ENCODE measurements around the gene XIAP.
A peak's percentile ranks its signal among the peaks of the same experiment; 100 is the strongest.
"Not testable (repeated sequence)": the region's sequence is repeated elsewhere in the genome, so short reads cannot be mapped to it uniquely, and the experiment has no call there.

Gene XIAP

GRCh38 chrX:123876177-123876576 lies 16.3 kb downstream of the XIAP start:
- DNase-seq (ENCODE audit: low spot score): no peak

- DNase-seq (ENCODE audit: low spot score): no peak
Measured at GRCh38 chrX:123876844-123877243, 17.0 kb downstream of the XIAP start.

- peak; percentile 34 for DNase-seq (ENCODE audit: low spot score)
Measured at GRCh38 chrX:123878252-123878721, 18.4 kb downstream of the XIAP start.

GRCh38 chrX:123881330-123881729 lies 21.5 kb downstream of the XIAP start:
- no peak for DNase-seq (ENCODE audit: low spot score)

GRCh38 chrX:123882391-123882790 lies 22.5 kb downstream of the XIAP start:
- DNase-seq (ENCODE audit: low spot score): no peak

GRCh38 chrX:123884809-123885408 lies 25.1 kb downstream of the XIAP start:
- peak; percentile 49 for DNase-seq (ENCODE audit: low spot score)

GRCh38 chrX:123899701-123900100 lies 39.8 kb downstream of the XIAP start:
- DNase-seq (ENCODE audit: low spot score): no peak

- not testable (repeated sequence) for DNase-seq (ENCODE audit: low spot score)
Measured at GRCh38 chrX:123903261-123903660, 43.4 kb downstream of the XIAP start.

GRCh38 chrX:123905332-123905731 lies 45.5 kb downstream of the XIAP start:
- no peak for DNase-seq (ENCODE audit: low spot score)

GRCh38 chrX:123906557-123907316 lies 46.9 kb downstream of the XIAP start:
- no peak for DNase-seq (ENCODE audit: low spot score)

GRCh38 chrX:123909523-123909922 lies 49.7 kb downstream of the XIAP start:
- DNase-seq (ENCODE audit: low spot score): no peak

- no peak for DNase-seq (ENCODE audit: low spot score)
Measured at GRCh38 chrX:123917069-123917468, 57.2 kb downstream of the XIAP start.

- DNase-seq (ENCODE audit: low spot score): no peak
Measured at GRCh38 chrX:123918106-123918721, 58.4 kb downstream of the XIAP start.

GRCh38 chrX:123920105-123920785 lies 60.4 kb downstream of the XIAP start:
- peak; percentile 18 for DNase-seq (ENCODE audit: low spot score)

GRCh38 chrX:123923211-123923610 lies 63.4 kb downstream of the XIAP start:
- no peak for DNase-seq (ENCODE audit: low spot score)

GRCh38 chrX:123924186-123924585 lies 64.3 kb downstream of the XIAP start:
- no peak for DNase-seq (ENCODE audit: low spot score)

- no peak for DNase-seq (ENCODE audit: low spot score)
Measured at GRCh38 chrX:123927845-123928244, 68.0 kb downstream of the XIAP start.

- not testable (repeated sequence) for DNase-seq (ENCODE audit: low spot score)
Measured at GRCh38 chrX:123932055-123932454, 72.2 kb downstream of the XIAP start.

GRCh38 chrX:123943074-123943473 lies 83.2 kb downstream of the XIAP start:
- DNase-seq (ENCODE audit: low spot score): no peak

GRCh38 chrX:123943488-123943887 lies 83.6 kb downstream of the XIAP start:
- DNase-seq (ENCODE audit: low spot score): no peak

GRCh38 chrX:123949846-123950245 lies 90.0 kb downstream of the XIAP start:
- no peak for DNase-seq (ENCODE audit: low spot score)

GRCh38 chrX:123959281-123960063 lies 99.6 kb downstream of the XIAP start:
- DNase-seq (ENCODE audit: low spot score): no peak
